ENCODE data around the gene TTLL7. TPM values are rescaled to one million over a fixed set of nuclear protein-coding genes. Genes with fewer than 3 reads are reported as not detected.

Gene TTLL7
- polyA plus RNA-seq, 2 of the 4 experiments (the other 2 are of a cell fraction), result 1.6 to 5.7 TPM

- TF ChIP-seq, protein P1, sequence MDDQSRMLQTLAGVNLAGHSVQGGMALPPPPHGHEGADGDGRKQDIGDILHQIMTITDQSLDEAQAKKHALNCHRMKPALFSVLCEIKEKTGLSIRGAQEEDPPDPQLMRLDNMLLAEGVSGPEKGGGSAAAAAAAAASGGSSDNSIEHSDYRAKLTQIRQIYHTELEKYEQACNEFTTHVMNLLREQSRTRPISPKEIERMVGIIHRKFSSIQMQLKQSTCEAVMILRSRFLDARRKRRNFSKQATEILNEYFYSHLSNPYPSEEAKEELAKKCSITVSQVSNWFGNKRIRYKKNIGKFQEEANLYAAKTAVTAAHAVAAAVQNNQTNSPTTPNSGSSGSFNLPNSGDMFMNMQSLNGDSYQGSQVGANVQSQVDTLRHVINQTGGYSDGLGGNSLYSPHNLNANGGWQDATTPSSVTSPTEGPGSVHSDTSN (IDR thresholded peaks at IDR 0.05), result no peak
- TF ChIP-seq ATOH8 (CRISPR knock-in tag; IDR thresholded peaks at IDR 0.05; ENCODE audit: low read depth), result no peak
- TF ChIP-seq ZC3H11A (IDR thresholded peaks at IDR 0.05), result no peak
- TF ChIP-seq CBX2 (IDR thresholded peaks at IDR 0.05; ENCODE audit: borderline replicate concordance, low read depth), result no peak
- TF ChIP-seq HOXB13 (CRISPR knock-in tag; IDR thresholded peaks at IDR 0.05; ENCODE audit: low read depth), result no peak
- TF ChIP-seq EP300 (IDR thresholded peaks at IDR 0.05), result no peak
- no peak for TF ChIP-seq CBX8 (IDR thresholded peaks at IDR 0.05)
Measured at GRCh38 chr1:83958704-83959103, 40.2 kb downstream of the TTLL7 start (continued).

DNA sequence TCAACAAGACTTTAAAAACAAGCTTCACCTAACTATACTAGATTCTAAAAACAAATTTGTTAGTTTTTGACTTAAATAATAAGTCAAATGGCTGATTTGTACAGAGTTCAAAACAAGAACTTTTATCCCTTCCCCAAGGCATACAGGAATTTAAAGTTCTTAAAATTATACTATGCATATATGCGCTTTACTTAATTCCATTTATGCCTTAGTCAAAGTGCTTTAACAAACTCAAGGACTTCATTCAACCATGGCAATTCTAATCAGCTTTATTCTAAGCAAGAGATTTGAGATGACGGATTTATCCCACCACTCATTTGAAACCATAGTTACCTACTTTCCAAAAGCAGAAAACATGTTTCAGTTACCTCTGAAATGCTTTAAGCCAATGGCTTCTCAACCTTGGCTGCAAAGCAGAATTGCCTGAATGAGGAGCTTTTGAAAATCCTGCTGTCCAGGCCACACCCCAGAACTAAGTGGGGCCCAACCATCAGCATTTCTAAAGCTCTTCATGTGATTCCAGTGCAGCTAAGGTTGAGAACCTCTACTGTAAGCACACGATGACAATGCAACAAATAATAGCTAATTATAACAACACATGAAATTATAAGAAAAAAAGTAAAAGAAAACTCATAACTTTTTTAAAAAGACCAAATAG is 44.6 kb downstream of the TTLL7 start:
- Histone ChIP-seq H3K4me3 (no peak overlapping the region), H3K4me2 (no peak overlapping the region), H3K9me3 (no peaks in the 10 kb centered on the region), H3K4me1 (no peaks in the 10 kb centered on the region), H3K27ac (no peak overlapping the region)
- FAIRE-seq (no peak), ATAC-seq (no peak), DNase-seq (ENCODE audit: low read depth in 1 of 2, low spot score in 1 of 2) (no peak)
- TF ChIP-seq CBX2 (IDR thresholded peaks at IDR 0.05; ENCODE audit: borderline replicate concordance, low read depth), result no peak
- 82% methylated on average over 3 of the region's 3 CpGs for WGBS (ENCODE audit: missing lambda C conversion rate)
- POLR2A ChIA-PET, result no interaction called here
- CTCF ChIA-PET, result no interaction called here

DNA sequence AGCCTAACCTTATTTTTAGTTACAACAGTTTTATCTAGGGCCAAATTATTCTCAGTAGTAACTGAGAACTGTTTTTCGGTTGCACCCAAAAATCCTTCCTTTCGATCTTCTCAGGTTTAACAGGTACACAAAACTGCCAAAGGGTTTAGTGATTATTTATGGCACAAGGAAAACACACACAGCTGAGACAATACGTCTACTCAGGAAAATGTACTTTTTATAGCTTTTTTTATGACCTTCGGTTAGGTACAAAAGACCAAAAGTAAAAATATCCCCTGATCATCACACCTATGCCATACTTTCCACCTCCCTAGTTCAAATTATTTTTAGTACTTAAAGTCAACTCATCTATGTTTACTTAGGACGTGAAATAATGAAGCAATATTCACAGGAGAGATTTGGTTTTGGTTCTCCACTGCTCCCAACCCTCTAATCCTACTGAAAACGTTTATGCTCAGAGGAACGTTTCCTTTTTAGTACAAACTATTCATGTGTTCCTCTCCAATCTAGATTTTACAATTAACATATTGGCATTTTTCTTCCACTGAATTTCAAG is 48.7 kb downstream of the TTLL7 start:
- H3K4me3 ChIP-seq, result no peak overlapping the region
- 55% methylated on average over 7 of the region's 7 CpGs for WGBS (ENCODE audit: missing lambda C conversion rate)
- DNase-seq (ENCODE audit: low read depth in 1 of 2, low spot score in 1 of 2) (no peak), ATAC-seq (no peak), FAIRE-seq (no peak)
- no peaks in the 10 kb centered on the region for H3K4me1 ChIP-seq
- H3K4me2 ChIP-seq, result no peak overlapping the region
- no peak for TF ChIP-seq HOXB13 (CRISPR knock-in tag; IDR thresholded peaks at IDR 0.05; ENCODE audit: low read depth)
- CTCF ChIA-PET, result no interaction called here
- H3K9me3 ChIP-seq, result no peaks in the 10 kb centered on the region
- H3K27ac ChIP-seq, result no peak overlapping the region
- POLR2A ChIA-PET, result no interaction called here

DNA sequence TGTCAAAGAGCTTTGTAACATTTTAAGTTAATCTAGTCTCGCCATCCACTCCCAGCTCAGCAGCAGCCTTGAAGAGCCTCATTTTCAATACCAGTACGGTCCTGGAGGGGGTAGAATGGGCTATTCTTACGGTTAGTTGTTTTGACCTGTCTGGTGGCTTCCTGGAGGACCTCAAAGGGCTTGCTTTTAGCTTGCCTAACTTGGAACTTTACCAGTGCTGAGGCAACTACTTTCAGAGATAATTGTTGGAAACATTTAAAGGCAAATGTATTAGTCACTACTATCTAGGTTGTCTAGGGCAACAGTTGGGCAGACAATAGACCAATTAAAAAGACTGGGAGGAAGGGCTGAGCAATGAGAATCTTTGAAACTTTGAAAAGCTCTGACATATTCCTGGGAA is 56.0 kb downstream of the TTLL7 start:
- POLR2A ChIA-PET, result no interaction called here
- CTCF ChIA-PET, result interaction anchor here (1.5 kb wide), 1 partner anchor 180 kb away, joined by 7 read pairs; no protein-coding TSS in a partner anchor
- Histone ChIP-seq H3K4me1 (no peaks in the 10 kb centered on the region), H3K4me3 (no peak overlapping the region), H3K27ac (no peak overlapping the region), H3K4me2 (no peak overlapping the region), H3K9me3 (no peaks in the 10 kb centered on the region)
- TF ChIP-seq RCOR1 (IDR thresholded peaks at IDR 0.05; ENCODE audit: low read depth, low read length), result no peak
- no peak for TF ChIP-seq RARB (CRISPR knock-in tag; IDR thresholded peaks at IDR 0.05)
- no peak for TF ChIP-seq MAZ (IDR thresholded peaks at IDR 0.05; ENCODE audit: borderline replicate concordance, low read depth, low read length)
- TF ChIP-seq REST (IDR thresholded peaks at IDR 0.05), result no peak
- no peak for TF ChIP-seq KDM1A (IDR thresholded peaks at IDR 0.05; ENCODE audit: low read depth)
- TF ChIP-seq EHMT2 (IDR thresholded peaks at IDR 0.05; ENCODE audit: low read depth), result no peak
- no peak for TF ChIP-seq ZC3H11A (IDR thresholded peaks at IDR 0.05)
- TF ChIP-seq CHD4 (IDR thresholded peaks at IDR 0.05; ENCODE audit: borderline replicate concordance), result no peak
- DNase-seq (ENCODE audit: low read depth in 1 of 2, low spot score in 1 of 2) (no peak), FAIRE-seq (no peak), ATAC-seq (no peak)
- 48% methylated on average over 3 of the region's 3 CpGs for WGBS (ENCODE audit: missing lambda C conversion rate)
